Cerebellar nuclear complex (tissue), 1 donor: Measurements from ENCODE around the gene CLEC7A.

Experiments used
- DNase-seq, 2 experiments: peaks; one replicate each; lab custom pipeline; 2025; lab: John Stamatoyannopoulos, UW

Gene CLEC7A

GRCh38 chr12:10130042-10130441 lies at the start of gene CLEC7A:
Gene CLEC7A (minus strand): TSS chr12:10130199. CDS start chr12:10130082, 117 bp downstream.
- no peak for DNase-seq

GRCh38 chr12:10179776-10180181 lies 49.8 kb upstream of the CLEC7A start:
- DNase-seq, result no peak

- no peak for DNase-seq
Measured at GRCh38 chr12:10178821-10179220, 48.8 kb upstream of the CLEC7A start, which contains the start of gene TMEM52B. Gene TMEM52B (plus strand): TSS chr12:10179032. CDS start chr12:10179575, 543 bp downstream.

DNA sequence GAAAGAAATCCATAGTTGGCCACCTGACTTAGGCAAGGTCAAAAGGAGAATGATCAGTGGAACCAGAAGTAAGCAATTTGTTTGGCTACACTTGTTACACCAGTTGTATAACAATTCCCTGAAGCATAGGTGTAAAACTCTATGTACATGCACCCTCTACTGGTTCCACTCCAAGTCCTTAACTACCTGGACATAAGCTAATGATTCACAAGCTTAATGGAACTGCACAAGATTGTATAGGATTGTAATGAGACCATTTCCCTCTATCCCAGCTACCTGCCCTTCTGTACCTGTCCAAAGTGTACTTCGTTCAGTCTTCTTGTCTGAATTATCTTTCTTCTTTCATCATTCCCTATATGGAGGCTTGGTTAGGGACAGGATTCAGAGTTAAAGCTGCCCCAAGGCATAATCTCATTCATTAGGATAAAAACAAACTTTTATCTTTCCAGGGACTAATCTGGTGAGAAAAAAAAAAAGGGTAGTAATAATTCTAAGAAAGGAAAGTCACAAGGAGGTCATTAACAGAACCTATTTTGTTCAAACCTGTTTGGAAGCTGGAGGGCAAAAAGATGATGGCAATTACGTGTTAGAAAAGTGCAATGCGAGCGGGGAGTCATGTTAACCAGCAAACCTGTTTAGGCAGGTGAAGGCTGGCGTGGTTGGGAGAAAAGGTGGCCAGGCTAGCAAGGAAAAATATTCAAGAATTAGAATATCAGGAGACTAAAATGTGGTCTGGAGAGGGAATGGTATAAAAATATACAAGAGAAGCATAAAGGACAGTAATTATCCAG lies 46.0 kb upstream of the CLEC7A start:
- no peak for DNase-seq

GRCh38 chr12:10174986-10175614 lies 45.1 kb upstream of the CLEC7A start:
- no peak for DNase-seq

- DNase-seq, result no peak
Measured at GRCh38 chr12:10171973-10172728, 42.2 kb upstream of the CLEC7A start, which contains the start of gene OLR1. Gene OLR1 (minus strand): TSS chr12:10172132. CDS start chr12:10172077, 55 bp downstream.

DNA sequence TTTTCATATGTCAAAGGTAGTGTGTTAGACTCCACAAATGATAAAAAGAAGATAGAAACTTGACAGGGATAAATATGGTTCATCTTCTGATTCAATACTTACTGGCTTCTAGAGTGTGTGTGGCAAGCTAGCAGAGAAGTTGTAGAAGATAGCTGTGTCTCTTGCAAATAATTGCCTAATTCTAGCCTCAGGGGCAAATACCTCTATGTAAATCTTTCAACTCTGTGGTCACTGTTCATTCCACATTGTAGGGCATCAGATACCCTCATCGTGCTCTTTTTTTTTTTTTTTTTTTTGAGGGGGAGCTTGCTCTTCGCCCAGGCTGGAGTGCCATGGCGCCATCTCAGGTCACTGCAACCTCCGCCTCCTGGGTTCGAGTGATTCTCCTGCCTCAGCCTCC lies 40.2 kb upstream of the CLEC7A start:
- DNase-seq, result no peak

DNA sequence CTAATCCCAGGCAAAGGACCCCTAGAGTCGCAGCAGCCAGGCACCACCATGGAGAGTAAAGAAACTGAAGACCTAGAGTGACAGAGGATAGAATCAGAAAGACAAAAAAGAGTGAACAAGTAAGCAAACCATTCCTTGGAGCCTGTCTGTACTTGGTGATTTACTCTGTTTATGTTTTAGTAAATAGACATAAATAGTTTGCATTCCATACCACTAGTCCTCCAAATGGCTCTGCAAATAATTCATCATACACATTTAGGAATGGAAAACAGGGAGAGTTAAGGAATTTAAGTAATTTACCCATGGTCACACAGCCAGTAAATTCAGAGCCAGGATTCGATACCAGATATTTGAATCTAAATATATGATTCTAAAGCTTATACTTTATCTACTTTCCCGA lies 39.1 kb upstream of the CLEC7A start:
- no peak for DNase-seq

- no peak for DNase-seq
Measured at GRCh38 chr12:10167599-10167998, 37.6 kb upstream of the CLEC7A start.

GRCh38 chr12:10165421-10165820 lies 35.4 kb upstream of the CLEC7A start:
- no peak for DNase-seq

DNA sequence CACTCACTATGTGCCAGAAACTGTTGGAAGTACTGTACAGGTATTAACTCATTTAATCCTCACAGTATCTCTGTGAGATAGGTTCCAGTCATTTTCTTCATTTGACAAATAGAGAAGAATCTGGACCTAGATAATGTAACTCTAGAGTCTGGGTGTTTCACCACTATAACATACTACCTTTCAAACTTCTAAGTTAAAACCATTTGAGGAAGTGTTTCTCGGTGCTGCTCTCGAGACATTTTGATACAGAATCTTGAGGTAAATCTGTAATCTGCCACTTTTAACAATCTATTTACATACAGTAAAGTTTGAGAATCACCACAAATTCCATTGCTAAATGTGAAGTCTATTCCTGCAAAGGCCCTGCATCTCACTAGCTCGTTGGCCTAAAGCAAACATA lies 33.1 kb upstream of the CLEC7A start:
- no peak for DNase-seq

GRCh38 chr12:10160617-10161385 lies 30.8 kb upstream of the CLEC7A start:
- DNase-seq, result no peak

DNA sequence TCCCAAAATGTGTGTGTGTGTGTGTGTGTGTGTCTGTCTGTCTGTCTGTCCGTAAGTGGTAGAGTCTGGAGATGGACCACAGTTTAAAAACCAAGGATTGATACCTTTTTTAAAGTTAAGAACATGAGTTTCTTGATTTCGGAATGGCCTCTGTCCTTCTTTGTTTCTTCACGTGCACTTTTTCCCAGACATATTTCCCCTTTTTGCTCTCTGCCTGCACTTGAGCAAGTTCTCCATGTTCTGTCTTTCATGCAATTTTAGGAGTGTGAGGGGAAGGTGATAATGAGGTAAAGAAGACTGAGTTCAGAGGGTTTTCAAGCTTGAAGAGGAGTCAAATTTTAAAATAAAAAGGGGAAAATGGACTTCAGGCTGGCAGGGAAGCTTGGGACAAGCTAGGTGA lies 29.3 kb upstream of the CLEC7A start:
- no peak for DNase-seq

GRCh38 chr12:10158406-10158805 lies 28.4 kb upstream of the CLEC7A start:
- no peak for DNase-seq

- no peak for DNase-seq
Measured at GRCh38 chr12:10155966-10156365, 26.0 kb upstream of the CLEC7A start.

DNA sequence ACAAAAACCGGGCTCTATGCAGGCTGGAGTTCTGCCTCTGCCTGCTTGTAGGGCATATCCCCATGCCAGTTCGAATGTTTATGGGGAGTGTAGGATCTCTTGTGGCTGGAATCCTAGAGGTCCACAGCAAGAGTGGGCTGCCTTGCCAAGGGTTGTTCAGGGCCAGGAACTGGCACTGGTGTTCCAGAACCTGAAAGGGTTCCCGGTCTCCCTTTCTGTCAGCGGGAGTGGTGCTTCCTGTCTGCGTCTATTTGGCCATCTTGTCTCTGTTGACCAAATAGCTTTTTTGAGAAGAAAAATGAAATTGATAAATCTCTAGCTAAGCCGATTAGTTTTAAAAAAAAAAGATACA lies 24.1 kb upstream of the CLEC7A start:
- DNase-seq, result no peak

GRCh38 chr12:10153271-10154144 lies 23.5 kb upstream of the CLEC7A start:
- peak in 1 of 2 experiments; percentile 44 for DNase-seq

DNA sequence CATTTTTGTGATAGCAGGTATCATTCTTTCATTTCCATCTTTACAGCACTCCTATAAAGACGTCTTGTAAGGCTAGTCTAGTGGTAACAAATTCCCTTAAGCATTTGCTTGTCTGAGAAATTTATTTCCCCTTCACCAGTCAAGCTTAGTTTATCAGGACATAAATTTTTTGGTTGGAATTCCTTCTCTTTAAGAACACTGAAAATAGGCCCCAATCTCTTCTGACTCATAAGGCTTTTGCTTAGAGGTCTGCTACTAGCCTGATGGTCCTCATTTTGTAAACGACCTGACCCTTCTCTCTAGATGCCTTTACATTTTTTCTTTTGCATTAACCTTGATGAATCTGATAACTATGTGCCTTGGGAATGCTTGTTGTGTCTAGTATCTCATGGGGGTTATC lies 21.6 kb upstream of the CLEC7A start:
- no peak for DNase-seq

GRCh38 chr12:10147714-10148403 lies 17.9 kb upstream of the CLEC7A start:
- no peak for DNase-seq

GRCh38 chr12:10142976-10143589 lies 13.1 kb upstream of the CLEC7A start:
- DNase-seq, result no peak
